ENCODE data around the gene ELOB.
A peak's percentile ranks its signal among the peaks of the same experiment; 100 is the strongest.

The ELOB gene

GRCh38 chr16:2782583-2783351 lies 5.7 kb upstream of the ELOB start:
- DNase-seq: no peak

- no peak for DNase-seq
Observed at GRCh38 chr16:2779978-2780898, 3.2 kb upstream of the ELOB start.

- DNase-seq: no peak
Observed at GRCh38 chr16:2779151-2779920, 2.3 kb upstream of the ELOB start.

GRCh38 chr16:2778630-2778958 lies 1.5 kb upstream of the ELOB start:
- no peak for DNase-seq

- DNase-seq: no peak
Observed at GRCh38 chr16:2777903-2778629, 986 bp upstream of the ELOB start.

GRCh38 chr16:2776500-2777139 lies 460 bp downstream of the ELOB start:
- DNase-seq: no peak

- DNase-seq: no peak
Observed at GRCh38 chr16:2775765-2776499, 1.1 kb downstream of the ELOB start.

GRCh38 chr16:2775131-2775716 lies 1.9 kb downstream of the ELOB start:
- DNase-seq: no peak

GRCh38 chr16:2774161-2774891 lies 2.8 kb downstream of the ELOB start:
- DNase-seq: peak; percentile 24 to 49

- no peak for DNase-seq
Observed at GRCh38 chr16:2773188-2773968, 3.7 kb downstream of the ELOB start.

GRCh38 chr16:2771496-2772402 lies 5.3 kb downstream of the ELOB start:
- DNase-seq: no peak

GRCh38 chr16:2770057-2770951 lies 6.8 kb downstream of the ELOB start:
- DNase-seq: no peak

GRCh38 chr16:2769675-2770056 lies 7.4 kb downstream of the ELOB start:
- DNase-seq: no peak

GRCh38 chr16:2769100-2769529 lies 8.0 kb downstream of the ELOB start:
- no peak for DNase-seq

GRCh38 chr16:2768403-2769089 lies 8.5 kb downstream of the ELOB start:
- no peak for DNase-seq

- no peak for DNase-seq
Observed at GRCh38 chr16:2767891-2768290, 9.2 kb downstream of the ELOB start.

All from NCI-H446 (cell line).